ENCODE measurements around the gene NR4A2. TPM values are rescaled to one million over a fixed set of nuclear protein-coding genes. Genes with fewer than 3 reads are reported as not detected.

Gene NR4A2
- total RNA-seq, 1 donor from 2014 or later, result 0.06 TPM

- DNase-seq (ENCODE audit: low read depth), result no peak
- no peak overlapping the region for H3K4me3 ChIP-seq (ENCODE audit: low read depth, low read length)
- no peak for TF ChIP-seq CTCF (conservative IDR thresholded peaks at IDR 0.05; ENCODE audit: low read depth, low read length)
These were observed 14.2 kb upstream of the NR4A2 start for GRCh38 chr2:156346731-156347130.

- TF ChIP-seq CTCF (conservative IDR thresholded peaks at IDR 0.05; ENCODE audit: low read depth, low read length), result no peak
- no peak for DNase-seq (ENCODE audit: low read depth)
- no peak overlapping the region for H3K4me3 ChIP-seq (ENCODE audit: low read depth, low read length)
These were observed 13.1 kb upstream of the NR4A2 start for GRCh38 chr2:156345582-156345981.

- no peak overlapping the region for H3K4me3 ChIP-seq (ENCODE audit: low read depth, low read length)
- no peak for TF ChIP-seq CTCF (conservative IDR thresholded peaks at IDR 0.05; ENCODE audit: low read depth, low read length)
- DNase-seq (ENCODE audit: low read depth), result no peak
These were observed 11.4 kb upstream of the NR4A2 start for GRCh38 chr2:156343940-156344301.

- DNase-seq (ENCODE audit: low read depth), result no peak
- no peak for TF ChIP-seq CTCF (conservative IDR thresholded peaks at IDR 0.05; ENCODE audit: low read depth, low read length)
- peak overlapping the region; percentile 73 for H3K4me3 ChIP-seq (ENCODE audit: low read depth, low read length)
These were observed 10.8 kb upstream of the NR4A2 start for GRCh38 chr2:156343096-156343939.

- no peak for DNase-seq (ENCODE audit: low read depth)
- no peak for TF ChIP-seq CTCF (conservative IDR thresholded peaks at IDR 0.05; ENCODE audit: low read depth, low read length)
These were observed 10.0 kb upstream of the NR4A2 start for GRCh38 chr2:156342254-156343095.

GRCh38 chr2:156341452-156342253, 9.1 kb upstream of the NR4A2 start:
- DNase-seq (ENCODE audit: low read depth), result no peak
- no peak for TF ChIP-seq CTCF (conservative IDR thresholded peaks at IDR 0.05; ENCODE audit: low read depth, low read length)
- H3K4me3 ChIP-seq (ENCODE audit: low read depth, low read length), result peak overlapping the region; percentile 82

More at GRCh38 chr2:156342254-156343095, 10.0 kb upstream of the NR4A2 start:
- H3K4me3 ChIP-seq (ENCODE audit: low read depth, low read length), result peak overlapping the region; percentile 82
